ENCODE results near the gene TBC1D9B. TPM values are rescaled to one million over a fixed set of nuclear protein-coding genes. Genes with fewer than 3 reads are reported as not detected.

Gene TBC1D9B
- polyA plus RNA-seq (2011; rRNA removed) (41.1 and 47.9 TPM in 2 replicates), polyA minus RNA-seq (2011; rRNA and poly(A)+ RNA removed) (51.0 and 73.9 TPM in 2 replicates)

DNA sequence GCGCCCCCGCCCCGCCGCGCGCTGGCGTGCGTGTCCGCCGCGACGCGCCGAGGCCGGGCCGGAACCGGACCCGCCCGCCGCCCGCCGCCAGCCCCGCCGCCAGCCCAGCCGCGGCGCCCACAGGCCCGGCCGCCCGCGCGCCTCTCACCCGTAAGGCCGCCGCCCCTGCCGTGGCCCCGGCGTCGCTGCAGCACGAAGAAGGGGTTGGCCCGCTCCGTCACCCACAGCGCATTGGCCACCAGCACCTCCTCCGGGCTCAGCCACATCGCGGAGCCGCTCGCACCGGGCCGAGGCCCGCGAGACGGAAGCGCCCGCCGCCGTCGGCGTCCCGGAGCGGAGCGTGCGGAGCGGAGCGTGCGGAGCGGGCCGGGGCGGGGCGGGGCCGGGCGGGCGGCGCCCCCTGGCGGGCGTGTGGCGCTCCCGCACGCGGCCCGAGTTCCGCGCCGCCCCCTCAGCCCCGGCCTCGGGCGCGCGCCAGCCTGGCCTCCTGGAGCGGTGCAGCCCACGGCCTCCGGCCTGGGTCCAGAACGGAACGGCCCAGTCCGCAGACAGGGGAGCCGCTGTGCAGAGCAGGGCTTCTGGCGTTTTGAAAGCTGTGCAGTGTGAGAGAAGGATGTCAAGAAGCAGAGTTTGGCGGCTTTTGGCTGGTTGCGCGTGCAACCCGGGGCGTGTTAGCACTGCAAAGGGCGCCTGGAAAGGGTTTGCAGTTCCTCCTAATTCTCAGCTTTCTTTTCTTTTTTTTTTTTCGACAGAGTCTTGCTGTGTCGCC is at the start of gene TBC1D9B:
Gene TBC1D9B (minus strand): TSS at position 342 of the 769 bp plus-strand sequence. CDS start 76 bp downstream, at position 266.
- TF ChIP-seq, protein P1, sequence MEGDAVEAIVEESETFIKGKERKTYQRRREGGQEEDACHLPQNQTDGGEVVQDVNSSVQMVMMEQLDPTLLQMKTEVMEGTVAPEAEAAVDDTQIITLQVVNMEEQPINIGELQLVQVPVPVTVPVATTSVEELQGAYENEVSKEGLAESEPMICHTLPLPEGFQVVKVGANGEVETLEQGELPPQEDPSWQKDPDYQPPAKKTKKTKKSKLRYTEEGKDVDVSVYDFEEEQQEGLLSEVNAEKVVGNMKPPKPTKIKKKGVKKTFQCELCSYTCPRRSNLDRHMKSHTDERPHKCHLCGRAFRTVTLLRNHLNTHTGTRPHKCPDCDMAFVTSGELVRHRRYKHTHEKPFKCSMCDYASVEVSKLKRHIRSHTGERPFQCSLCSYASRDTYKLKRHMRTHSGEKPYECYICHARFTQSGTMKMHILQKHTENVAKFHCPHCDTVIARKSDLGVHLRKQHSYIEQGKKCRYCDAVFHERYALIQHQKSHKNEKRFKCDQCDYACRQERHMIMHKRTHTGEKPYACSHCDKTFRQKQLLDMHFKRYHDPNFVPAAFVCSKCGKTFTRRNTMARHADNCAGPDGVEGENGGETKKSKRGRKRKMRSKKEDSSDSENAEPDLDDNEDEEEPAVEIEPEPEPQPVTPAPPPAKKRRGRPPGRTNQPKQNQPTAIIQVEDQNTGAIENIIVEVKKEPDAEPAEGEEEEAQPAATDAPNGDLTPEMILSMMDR (IDR thresholded peaks at IDR 0.05; ENCODE audit: low read depth, low read length), result 0 out of 2 replicates have a peak, but pooled peaks have one; percentile 8
- Histone ChIP-seq H3K9me3 (ENCODE audit: control insufficient read depth, insufficient read depth, low read length) (no peaks in the 10 kb centered on the region; the same call in 1 of the 2 replicates), H3K4me3 (ENCODE audit: low read depth, low read length) (peak within 1 kb of the TSS; percentile 83), H3K27me3 (ENCODE audit: control insufficient read depth, insufficient read depth, low read length) (no peaks in the 10 kb centered on the region), H3K27ac (ENCODE audit: low read depth, low read length) (peak within 1 kb of the TSS; percentile 21)
- ChIA-PET CTCF (interaction anchor here (0.6 to 1.2 kb wide), 9 partner anchors 8 to 307 kb away, joined by 3 to 5 read pairs (median 4); no protein-coding TSS in a partner anchor), POLR2A (interaction anchor here (0.8 kb wide), 1 partner anchor 176 kb away, joined by 4 read pairs; no protein-coding TSS in a partner anchor)
- no peak for DNase-seq (ENCODE audit: low read depth, low spot score)

DNA sequence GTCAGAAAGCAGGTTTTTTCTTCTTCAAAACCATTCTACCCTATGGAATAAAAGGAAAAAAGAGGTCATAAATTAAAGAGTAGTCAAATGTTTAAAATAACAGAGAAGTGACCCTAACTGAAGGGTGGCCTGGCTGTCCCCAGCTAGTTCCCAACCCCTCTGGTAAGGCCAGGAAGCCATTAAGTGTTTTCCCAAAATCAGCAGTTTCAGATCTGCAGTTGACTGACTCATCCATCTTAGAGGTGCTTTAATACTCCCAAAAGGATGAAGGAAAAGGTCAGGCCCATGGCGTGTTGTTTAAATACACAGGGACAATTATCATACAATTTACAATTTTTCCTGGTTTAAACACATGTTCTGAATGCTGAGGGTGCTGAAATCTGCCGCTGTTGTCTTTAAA is 47.9 kb upstream of the TBC1D9B start:
- POLR2A ChIA-PET, result no interaction called here
- TF ChIP-seq, protein P1 (IDR thresholded peaks at IDR 0.05; ENCODE audit: low read depth, low read length), result no peak
- no peak for DNase-seq (ENCODE audit: low read depth, low spot score)
- H3K27me3 ChIP-seq (ENCODE audit: control insufficient read depth, insufficient read depth, low read length), result no peaks in the 10 kb centered on the region
- H3K9me3 ChIP-seq (ENCODE audit: control insufficient read depth, insufficient read depth, low read length), result no peaks in the 10 kb centered on the region
- H3K4me3 ChIP-seq (ENCODE audit: low read depth, low read length), result no peak overlapping the region
- CTCF ChIA-PET, result interaction anchor here (0.8 kb wide), 1 partner anchor 135 kb away, joined by 7 read pairs; no protein-coding TSS in a partner anchor
- no peak overlapping the region for H3K27ac ChIP-seq (ENCODE audit: low read depth, low read length)

DNA sequence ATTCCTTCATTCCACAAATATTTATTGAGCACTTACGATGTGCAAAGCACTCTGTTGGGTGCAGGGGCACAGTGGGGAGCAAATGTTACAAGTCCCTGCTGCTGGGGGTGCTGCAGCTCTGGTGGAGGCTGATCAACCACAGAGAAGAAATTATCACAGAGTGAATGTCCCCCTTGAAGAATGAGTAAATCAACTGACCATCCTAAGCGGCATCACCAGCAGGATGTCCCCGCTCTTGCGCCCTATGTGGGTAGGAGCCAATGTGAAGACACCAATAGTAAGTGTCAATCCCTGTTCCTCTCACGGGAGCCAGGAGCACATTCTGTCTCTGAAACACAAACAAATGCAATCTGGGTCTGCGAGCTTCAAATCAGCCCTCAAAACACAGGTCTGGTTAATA is 47.4 kb upstream of the TBC1D9B start:
- no peaks in the 10 kb centered on the region for H3K9me3 ChIP-seq (ENCODE audit: control insufficient read depth, insufficient read depth, low read length)
- H3K27me3 ChIP-seq (ENCODE audit: control insufficient read depth, insufficient read depth, low read length), result no peaks in the 10 kb centered on the region
- no peak for DNase-seq (ENCODE audit: low read depth, low spot score)
- ChIA-PET POLR2A (interaction anchor here (0.6 kb wide), 1 partner anchor 113 kb away, joined by 3 read pairs; no protein-coding TSS in a partner anchor), CTCF (no interaction called here)
- no peak overlapping the region for H3K4me3 ChIP-seq (ENCODE audit: low read depth, low read length)
- TF ChIP-seq, protein P1 (IDR thresholded peaks at IDR 0.05; ENCODE audit: low read depth, low read length), result no peak
- no peak overlapping the region for H3K27ac ChIP-seq (ENCODE audit: low read depth, low read length)

DNA sequence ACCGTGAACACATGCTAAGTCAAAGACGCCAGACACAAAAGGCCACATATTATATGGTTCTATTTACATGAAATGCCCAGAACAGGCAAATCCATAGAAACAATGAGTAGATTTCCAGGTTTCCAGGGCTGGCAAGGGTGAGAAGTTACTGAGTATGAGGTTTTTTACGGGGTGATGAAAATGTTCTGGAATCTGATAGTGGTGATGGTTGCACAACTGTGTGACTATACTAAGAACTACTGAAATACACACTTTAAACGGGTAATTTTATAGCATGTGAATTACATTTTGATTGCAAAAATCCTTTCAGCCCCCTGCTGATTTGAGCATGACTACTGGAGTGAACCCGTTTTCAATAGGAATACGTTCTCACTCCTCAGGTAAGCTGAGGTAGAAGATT is 46.7 kb upstream of the TBC1D9B start:
- POLR2A ChIA-PET, result no interaction called here
- DNase-seq (ENCODE audit: low read depth, low spot score), result no peak
- H3K9me3 ChIP-seq (ENCODE audit: control insufficient read depth, insufficient read depth, low read length), result no peaks in the 10 kb centered on the region
- no peak overlapping the region for H3K4me3 ChIP-seq (ENCODE audit: low read depth, low read length)
- CTCF ChIA-PET, result no interaction called here
- H3K27me3 ChIP-seq (ENCODE audit: control insufficient read depth, insufficient read depth, low read length), result no peaks in the 10 kb centered on the region
- TF ChIP-seq, protein P1 (IDR thresholded peaks at IDR 0.05; ENCODE audit: low read depth, low read length), result no peak
- no peak overlapping the region for H3K27ac ChIP-seq (ENCODE audit: low read depth, low read length)

DNA sequence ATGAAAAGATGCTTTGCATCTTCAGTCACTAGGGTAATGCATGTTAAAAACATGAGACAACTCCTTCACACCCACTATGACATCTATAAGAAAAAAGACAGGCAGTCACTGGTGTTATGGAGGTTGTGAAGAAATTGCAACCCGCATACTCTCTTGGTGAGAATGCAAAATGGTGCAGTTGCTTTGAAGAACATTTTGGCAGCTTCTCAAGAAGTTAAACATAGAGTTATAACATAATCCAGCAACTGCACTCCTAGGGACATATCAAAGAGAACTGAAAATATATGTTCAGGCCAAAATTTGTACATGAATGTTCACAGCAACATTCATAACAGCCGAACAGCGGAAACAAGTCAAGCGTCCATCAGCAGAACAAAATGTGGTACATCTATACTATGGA is 46.3 kb upstream of the TBC1D9B start:
- CTCF ChIA-PET, result no interaction called here
- H3K4me3 ChIP-seq (ENCODE audit: low read depth, low read length), result no peak overlapping the region
- H3K9me3 ChIP-seq (ENCODE audit: control insufficient read depth, insufficient read depth, low read length), result no peaks in the 10 kb centered on the region
- TF ChIP-seq, protein P1 (IDR thresholded peaks at IDR 0.05; ENCODE audit: low read depth, low read length), result no peak
- DNase-seq (ENCODE audit: low read depth, low spot score), result no peak
- H3K27ac ChIP-seq (ENCODE audit: low read depth, low read length), result no peak overlapping the region
- POLR2A ChIA-PET, result no interaction called here
- H3K27me3 ChIP-seq (ENCODE audit: control insufficient read depth, insufficient read depth, low read length), result no peaks in the 10 kb centered on the region

Data from AG04450 (cell line).